Neural crest cell (in vitro differentiated cells): ENCODE measurements around the gene PLPP4. TPM values are rescaled to one million over a fixed set of nuclear protein-coding genes. Genes with fewer than 3 reads are reported as not detected.

Experiments used
- DNase-seq: peaks from one replicate; pipeline ENCODE4 v3.0.0; 2021; ENCODE audit warnings: low read depth, mixed read lengths, low spot score
- H3K27ac Mint-ChIP-seq: one replicate; pipeline ENCODE4 v1.8.0; 2021; ENCODE audit warnings: mild to moderate bottlenecking, mixed read lengths; ENCODE audit not compliant: unreplicated experiment
- H3K27me3 Mint-ChIP-seq: 2 replicates; pipeline ENCODE4 v1.8.0; 2021; ENCODE audit warnings: low read depth, mild to moderate bottlenecking, mixed read lengths
- H3K36me3 Mint-ChIP-seq: 2 replicates; pipeline ENCODE4 v1.8.0; 2021; ENCODE audit warnings: low read depth, mild to moderate bottlenecking, mixed read lengths
- H3K4me1 Mint-ChIP-seq: 2 replicates; pipeline ENCODE4 v1.8.0; 2021; ENCODE audit warnings: mixed read lengths
- H3K4me3 Mint-ChIP-seq: one replicate; pipeline ENCODE4 v1.8.0; 2021; ENCODE audit warnings: mild to moderate bottlenecking, mixed read lengths
- H3K9me3 Mint-ChIP-seq: 2 replicates; pipeline ENCODE4 v1.8.0; 2021; ENCODE audit warnings: mixed read lengths
- CTCF ChIP-seq: fragments of 200-600 bp; sonication (generic); conservative IDR thresholded peaks from 2 replicates; pipeline ENCODE4 v1.5.0; 2021; ENCODE audit warnings: antibody characterized with exemption, mild to moderate bottlenecking
- total RNA-seq: library from RNA; stranded (reverse); gene quantifications from 2 replicates; pipeline ENCODE4 v1.2.1, GENCODE V29; 2021

PLPP4 gene
- total RNA-seq, 1 donor from 2014 or later: not detected

DNA sequence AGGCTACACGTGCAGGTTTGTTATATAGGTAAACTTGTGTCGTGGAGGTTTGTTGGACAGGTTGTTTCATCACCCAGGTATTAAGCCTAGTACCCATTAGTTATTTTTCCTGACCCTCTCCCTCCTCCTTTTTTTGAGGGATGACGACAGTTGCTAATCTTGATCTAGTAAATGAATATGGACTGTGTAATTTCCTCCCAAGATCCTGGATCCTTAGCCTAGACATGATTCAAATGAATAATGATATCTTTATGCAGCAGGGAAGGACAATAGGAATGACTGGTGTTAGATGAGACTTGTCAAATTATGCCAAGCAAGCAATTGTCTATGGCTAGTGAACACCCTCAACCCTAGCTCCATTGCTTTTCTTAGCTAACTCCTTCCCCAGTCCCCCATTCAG is 156.2 kb downstream of the PLPP4 start:
- Mint-ChIP-seq H3K36me3 (peaks cover 2% of the 10 kb centered on the region), H3K27ac (no peak overlapping the region), H3K9me3 (peaks cover 6% of the 10 kb centered on the region), H3K4me1 (no peaks in the 10 kb centered on the region), H3K4me3 (no peak overlapping the region), H3K27me3 (peaks cover 44% of the 10 kb centered on the region)
- DNase-seq: no peak
- TF ChIP-seq CTCF: no peak

DNA sequence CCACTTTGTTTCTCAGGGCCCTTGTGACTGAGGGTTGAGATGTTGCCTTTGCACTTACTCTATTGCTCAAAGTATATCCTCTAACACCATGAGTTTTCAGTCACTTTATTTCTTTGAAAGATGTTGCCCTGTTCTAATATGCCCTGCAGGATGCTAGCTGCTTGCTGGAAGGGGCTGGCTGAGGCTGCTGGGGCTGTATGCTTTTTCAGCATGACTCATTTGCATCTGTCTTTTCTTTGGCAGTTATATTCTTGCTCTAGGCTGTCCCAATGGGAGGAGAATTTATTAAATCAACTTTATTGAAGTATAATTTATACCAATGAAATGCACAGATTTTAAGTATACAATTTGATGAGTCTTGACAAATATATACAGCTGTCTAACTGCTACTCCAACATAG is 157.7 kb downstream of the PLPP4 start:
- no peak overlapping the region for H3K27ac Mint-ChIP-seq
- H3K4me3 Mint-ChIP-seq: no peak overlapping the region
- H3K36me3 Mint-ChIP-seq: peaks cover 2% of the 10 kb centered on the region
- no peak for TF ChIP-seq CTCF
- no peaks in the 10 kb centered on the region for H3K4me1 Mint-ChIP-seq
- peaks cover 6% of the 10 kb centered on the region for H3K9me3 Mint-ChIP-seq
- H3K27me3 Mint-ChIP-seq: peaks cover 44% of the 10 kb centered on the region
- DNase-seq: no peak

DNA sequence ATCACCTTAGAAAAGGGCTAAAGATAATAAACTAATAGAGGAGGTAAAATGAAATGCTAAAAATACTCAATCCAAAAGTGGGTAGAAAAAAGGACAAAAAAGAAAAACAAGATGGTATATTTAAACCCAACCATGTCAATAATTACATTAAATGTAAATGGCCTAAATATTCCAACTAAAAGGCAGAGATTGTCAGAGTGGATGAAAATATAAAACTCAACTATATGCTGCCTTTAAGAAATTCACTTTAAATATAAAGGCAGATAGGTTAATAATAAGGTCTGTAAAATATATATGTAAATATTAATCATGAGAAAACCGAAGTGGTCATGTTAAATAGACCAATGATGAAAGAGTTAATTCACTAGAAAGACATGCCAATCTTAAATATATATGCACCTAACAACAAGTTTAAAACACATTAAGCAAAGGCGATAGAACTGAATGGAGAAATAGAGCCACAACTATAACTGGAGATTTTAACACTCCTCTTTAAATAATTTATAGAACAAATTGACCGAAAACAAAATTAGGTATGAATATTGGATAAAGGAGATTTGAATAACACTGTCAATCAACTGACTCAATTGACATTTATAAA is 159.4 kb downstream of the PLPP4 start:
- no peak overlapping the region for H3K4me3 Mint-ChIP-seq
- TF ChIP-seq CTCF: no peak
- H3K27me3 Mint-ChIP-seq: peaks cover 40% of the 10 kb centered on the region
- H3K9me3 Mint-ChIP-seq: peaks cover 9% of the 10 kb centered on the region
- DNase-seq: no peak
- H3K4me1 Mint-ChIP-seq: no peaks in the 10 kb centered on the region
- peaks cover 6% of the 10 kb centered on the region for H3K36me3 Mint-ChIP-seq
- no peak overlapping the region for H3K27ac Mint-ChIP-seq

GRCh38 chr10:120628197-120628596 is 171.2 kb downstream of the PLPP4 start:
- no peaks in the 10 kb centered on the region for H3K9me3 Mint-ChIP-seq
- no peak overlapping the region for H3K4me3 Mint-ChIP-seq
- no peaks in the 10 kb centered on the region for H3K36me3 Mint-ChIP-seq
- H3K27ac Mint-ChIP-seq: no peak overlapping the region
- TF ChIP-seq CTCF: no peak
- H3K4me1 Mint-ChIP-seq: no peaks in the 10 kb centered on the region
- no peak for DNase-seq
- peaks cover 22% of the 10 kb centered on the region for H3K27me3 Mint-ChIP-seq

DNA sequence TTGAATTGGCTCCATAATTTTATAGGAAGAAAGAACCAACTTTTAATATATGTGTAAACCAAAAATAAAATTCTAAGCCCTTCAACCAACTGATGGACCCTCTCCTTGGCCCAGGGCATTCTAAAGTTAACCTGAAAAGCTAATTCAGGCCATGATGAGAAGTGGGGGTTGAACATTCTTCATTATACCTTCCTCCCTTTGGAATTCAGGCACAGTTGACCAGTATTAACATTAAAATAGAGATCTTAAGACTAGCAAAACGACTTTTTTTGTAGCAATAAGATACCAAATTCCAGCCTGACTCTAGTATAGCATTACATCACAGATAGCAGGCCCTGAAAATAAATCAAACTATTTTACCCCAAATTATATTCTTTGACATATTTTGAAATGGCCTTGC is 173.2 kb downstream of the PLPP4 start:
- TF ChIP-seq CTCF: no peak
- DNase-seq: no peak
- Mint-ChIP-seq H3K4me3 (no peak overlapping the region), H3K4me1 (no peaks in the 10 kb centered on the region), H3K27me3 (peaks cover 26% of the 10 kb centered on the region), H3K36me3 (no peaks in the 10 kb centered on the region), H3K27ac (no peak overlapping the region), H3K9me3 (no peaks in the 10 kb centered on the region)
